Activated CD4-positive, alpha-beta T cell treated with anti-CD3 and anti-CD28 coated beads for 48 hours (primary cell): ENCODE measurements around the gene ZG16.

Source experiments
- DNase-seq: peaks from one replicate; pipeline ENCODE4 v3.0.0-alpha.2; 2020

The ZG16 gene

DNA sequence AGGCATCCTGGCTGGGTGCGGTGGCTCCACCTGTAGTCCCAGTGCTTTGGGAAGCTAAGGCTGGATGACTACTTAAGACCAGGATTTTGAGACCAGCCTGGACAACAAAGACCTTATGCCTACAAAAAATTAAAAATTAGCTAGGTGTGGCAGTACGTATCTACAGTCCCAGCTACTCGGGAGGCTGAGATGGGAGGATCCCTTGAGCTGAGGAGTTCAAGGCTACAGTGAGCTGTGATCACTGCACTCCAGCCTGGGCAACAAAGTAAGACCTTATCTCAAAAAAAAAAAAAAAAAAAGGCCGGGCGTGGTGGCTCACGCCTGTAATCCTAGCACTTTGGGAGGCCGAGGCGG is 48.3 kb downstream of the ZG16 start:
- no peak for DNase-seq

DNA sequence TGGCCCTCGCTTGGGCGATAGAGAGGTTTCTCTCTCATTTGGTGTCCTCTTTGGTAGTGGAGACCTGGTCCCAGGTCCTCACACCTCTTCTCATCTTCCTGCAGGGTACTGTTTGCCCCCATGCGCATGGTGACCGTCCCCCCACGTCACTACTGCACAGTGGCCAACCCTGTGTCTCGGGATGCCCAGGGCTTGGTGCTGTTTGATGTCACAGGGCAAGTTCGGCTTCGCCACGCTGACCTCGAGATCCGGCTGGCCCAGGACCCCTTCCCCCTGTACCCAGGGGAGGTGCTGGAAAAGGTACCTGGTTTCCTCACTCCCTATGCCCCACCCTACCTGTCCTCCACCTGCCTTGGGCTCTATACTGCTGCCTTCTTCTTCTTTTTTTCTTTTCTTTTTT is 52.7 kb downstream of the ZG16 start:
- no peak for DNase-seq

DNA sequence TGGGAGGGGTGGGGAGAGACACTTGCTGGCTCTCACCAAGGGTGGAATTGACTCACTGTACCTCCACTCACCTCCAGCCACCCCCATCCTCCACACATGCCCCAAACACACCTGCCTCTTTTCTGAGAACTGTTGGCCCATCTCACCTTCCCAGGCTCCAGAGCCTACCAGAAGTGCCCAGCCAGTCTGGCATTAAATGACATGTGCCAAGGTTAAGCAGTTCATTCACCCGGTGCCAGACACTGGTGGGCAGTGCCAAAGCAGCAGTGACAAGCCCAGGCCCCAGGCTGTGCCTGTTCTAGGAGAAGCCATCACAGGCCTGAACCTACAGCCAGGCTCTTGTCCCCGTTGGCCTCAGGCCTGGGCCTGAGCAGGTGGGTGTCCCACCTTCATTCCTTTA is 53.4 kb downstream of the ZG16 start:
- DNase-seq: no peak
